KOPT-K1 (cell line): ENCODE data around the gene FAM72A.

Source experiments
- H3K27ac ChIP-seq: fragments of 200-600 bp; sonication (generic); 2 replicates; pipeline ENCODE4 v1.5.1; 2016; ENCODE audit warnings: antibody characterized with exemption, mild to moderate bottlenecking, low read depth, low read length; ENCODE audit not compliant: poor library complexity, severe bottlenecking
- H3K36me3 ChIP-seq: fragments of 200-600 bp; sonication (generic); 2 replicates; pipeline ENCODE4 v1.5.1; 2017; ENCODE audit warnings: antibody characterized with exemption, mild to moderate bottlenecking, low read length, moderate library complexity; ENCODE audit not compliant: insufficient read depth
- H3K9me3 ChIP-seq: fragments of 200-600 bp; sonication (generic); 2 replicates; pipeline ENCODE4 v1.5.1; 2017; ENCODE audit warnings: antibody characterized with exemption, low read length, mild to moderate bottlenecking; ENCODE audit not compliant: insufficient read depth, poor library complexity, severe bottlenecking

FAM72A gene

GRCh38 chr1:206143537-206144172 lies 59.0 kb downstream of the FAM72A start:
- Histone ChIP-seq H3K27ac (no peak overlapping the region), H3K36me3 (no peaks in the 10 kb centered on the region), H3K9me3 (no peaks in the 10 kb centered on the region)

DNA sequence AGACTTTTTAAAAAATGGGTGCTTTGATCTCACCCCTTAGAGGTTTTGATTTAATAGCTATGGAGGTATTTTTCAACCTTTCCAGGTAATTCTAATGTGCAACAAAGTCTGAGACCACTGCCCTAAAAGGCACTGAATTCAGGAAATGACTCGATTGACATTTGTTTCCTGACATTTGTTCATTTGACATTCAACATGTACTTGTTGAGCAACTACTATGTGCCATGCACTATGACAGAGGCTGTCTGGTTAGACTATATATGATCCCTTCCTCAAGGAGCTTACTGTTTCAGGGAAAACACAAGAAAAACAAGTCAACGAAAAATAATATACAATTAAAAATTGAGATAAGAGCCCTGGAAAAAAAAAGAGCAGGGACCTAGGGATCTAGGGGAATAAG lies 59.9 kb downstream of the FAM72A start:
- H3K36me3 ChIP-seq = no peaks in the 10 kb centered on the region
- no peak overlapping the region for H3K27ac ChIP-seq
- no peaks in the 10 kb centered on the region for H3K9me3 ChIP-seq

- H3K27ac ChIP-seq = no peak overlapping the region
- no peaks in the 10 kb centered on the region for H3K36me3 ChIP-seq
- no peaks in the 10 kb centered on the region for H3K9me3 ChIP-seq
Measured at GRCh38 chr1:206142011-206142410, 60.6 kb downstream of the FAM72A start.

GRCh38 chr1:206136241-206136640 lies 66.4 kb downstream of the FAM72A start:
- no peaks in the 10 kb centered on the region for H3K36me3 ChIP-seq
- no peak overlapping the region for H3K27ac ChIP-seq
- H3K9me3 ChIP-seq = no peaks in the 10 kb centered on the region
